Activated CD8-positive, alpha-beta memory T cell treated with anti-CD3 and anti-CD28 coated beads, Interleukin-2, amount 50 U/mL, for 4 hours (primary cell): ENCODE data around the gene APOBEC3F.
"Not testable (repeated sequence)": the region's sequence is repeated elsewhere in the genome, so short reads cannot be mapped to it uniquely, and the experiment has no call there.

Experiments
- DNase-seq: peaks from one replicate; pipeline ENCODE4 v3.0.0-alpha.2; 2020

The APOBEC3F gene

GRCh38 chr22:39040538-39041296, at the start of gene APOBEC3F:
APOBEC3F (plus strand) TSS chr22:39040864; CDS start chr22:39040961, 97 bp downstream.
- DNase-seq, result peak; percentile 76

GRCh38 chr22:38992871-38993371, 47.7 kb upstream of the APOBEC3F start:
- not testable (repeated sequence) for DNase-seq

DNA sequence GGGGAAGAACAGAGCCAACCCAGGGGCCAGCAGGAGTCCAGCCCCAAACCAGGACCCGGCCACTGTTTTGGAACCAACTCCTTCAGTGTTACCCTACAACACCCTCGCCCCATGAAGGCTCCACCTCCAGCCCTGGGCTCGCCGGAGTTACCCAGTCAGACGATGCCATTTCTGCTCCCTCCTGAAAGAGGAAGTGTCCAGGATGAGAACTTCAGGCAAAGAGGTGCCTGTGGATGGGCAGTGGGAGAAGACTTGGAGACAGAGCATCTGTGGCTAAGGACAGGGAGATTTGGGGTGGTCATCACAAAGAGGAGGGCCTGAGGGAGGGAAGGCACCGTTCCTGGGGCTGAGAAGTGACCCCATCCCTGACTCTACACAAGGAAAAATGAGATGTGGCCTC, 44.6 kb upstream of the APOBEC3F start:
- DNase-seq, result no peak

GRCh38 chr22:38997518-38997917, 43.1 kb upstream of the APOBEC3F start:
- no peak for DNase-seq

DNA sequence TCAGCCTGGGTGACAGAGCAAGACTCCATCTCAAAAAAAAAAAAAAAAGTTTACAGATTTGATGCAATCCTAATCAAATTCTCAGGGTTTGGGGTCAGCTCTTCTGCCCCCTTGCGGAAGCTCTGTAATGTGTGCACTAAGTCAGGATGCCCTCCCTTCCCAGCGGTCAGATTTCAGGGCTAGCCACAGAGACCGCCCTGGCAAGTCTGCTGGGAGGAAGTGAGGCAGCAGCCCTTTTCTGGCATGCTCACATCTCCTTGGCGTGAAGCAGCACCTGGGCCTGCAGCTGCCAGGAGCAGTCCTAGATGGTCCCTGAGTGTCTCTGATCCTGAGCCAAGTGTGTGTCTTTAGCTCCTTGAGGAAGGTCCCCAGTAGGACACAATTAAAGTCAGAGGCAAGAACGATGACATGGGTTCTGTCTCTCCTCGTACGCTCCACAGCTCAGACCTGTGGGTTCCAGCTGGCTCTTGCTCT, 37.5 kb upstream of the APOBEC3F start:
- peak; percentile 73 for DNase-seq

DNA sequence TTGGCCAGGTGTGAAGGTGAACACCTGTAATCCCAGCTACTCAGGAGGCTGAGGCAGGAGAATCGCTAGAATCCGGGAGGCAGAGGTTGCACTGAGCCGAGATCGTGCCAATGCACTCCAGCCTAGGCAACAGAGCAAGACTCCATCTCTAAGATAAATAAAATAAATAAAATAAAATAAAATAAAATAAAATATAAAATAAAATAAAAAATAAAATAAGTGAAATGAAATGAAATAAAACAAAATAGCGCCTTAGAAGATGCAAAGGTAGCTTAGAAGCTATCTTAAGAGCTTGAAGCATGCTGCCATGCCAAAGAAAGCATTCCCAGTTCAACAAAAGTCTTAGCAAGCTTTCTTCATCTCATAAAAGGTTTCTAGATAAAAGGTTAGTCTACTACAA, 33.5 kb upstream of the APOBEC3F start:
- DNase-seq, result no peak

DNA sequence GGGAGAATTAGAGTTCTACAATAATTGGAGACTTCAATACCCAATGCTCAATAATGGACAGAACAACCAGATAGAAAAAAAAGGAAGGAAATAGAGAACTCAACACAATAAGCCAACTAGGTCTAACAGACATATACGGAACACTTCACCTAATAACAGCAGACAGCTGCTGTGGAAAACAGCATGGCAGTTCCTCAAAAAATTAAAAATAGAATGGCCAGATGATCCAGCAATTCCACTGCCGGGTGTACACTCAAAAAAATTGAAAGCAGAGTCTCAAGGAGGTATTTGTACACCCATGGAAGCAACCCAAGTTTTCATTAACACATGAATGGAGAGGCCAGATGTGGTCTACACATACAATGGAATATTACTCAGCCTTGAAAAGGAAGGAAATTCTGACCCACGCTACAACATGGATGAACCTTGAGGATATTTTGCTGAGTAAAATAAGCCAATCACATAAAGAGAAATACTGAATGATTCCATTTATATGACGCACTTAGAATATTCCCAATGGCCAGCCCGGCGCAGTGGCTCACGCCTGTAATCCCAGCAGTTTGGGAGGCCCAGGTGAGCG, 32.3 kb upstream of the APOBEC3F start:
- DNase-seq, result not testable (repeated sequence)

- DNase-seq, result no peak
Measured at GRCh38 chr22:39010946-39011345, 29.7 kb upstream of the APOBEC3F start.

DNA sequence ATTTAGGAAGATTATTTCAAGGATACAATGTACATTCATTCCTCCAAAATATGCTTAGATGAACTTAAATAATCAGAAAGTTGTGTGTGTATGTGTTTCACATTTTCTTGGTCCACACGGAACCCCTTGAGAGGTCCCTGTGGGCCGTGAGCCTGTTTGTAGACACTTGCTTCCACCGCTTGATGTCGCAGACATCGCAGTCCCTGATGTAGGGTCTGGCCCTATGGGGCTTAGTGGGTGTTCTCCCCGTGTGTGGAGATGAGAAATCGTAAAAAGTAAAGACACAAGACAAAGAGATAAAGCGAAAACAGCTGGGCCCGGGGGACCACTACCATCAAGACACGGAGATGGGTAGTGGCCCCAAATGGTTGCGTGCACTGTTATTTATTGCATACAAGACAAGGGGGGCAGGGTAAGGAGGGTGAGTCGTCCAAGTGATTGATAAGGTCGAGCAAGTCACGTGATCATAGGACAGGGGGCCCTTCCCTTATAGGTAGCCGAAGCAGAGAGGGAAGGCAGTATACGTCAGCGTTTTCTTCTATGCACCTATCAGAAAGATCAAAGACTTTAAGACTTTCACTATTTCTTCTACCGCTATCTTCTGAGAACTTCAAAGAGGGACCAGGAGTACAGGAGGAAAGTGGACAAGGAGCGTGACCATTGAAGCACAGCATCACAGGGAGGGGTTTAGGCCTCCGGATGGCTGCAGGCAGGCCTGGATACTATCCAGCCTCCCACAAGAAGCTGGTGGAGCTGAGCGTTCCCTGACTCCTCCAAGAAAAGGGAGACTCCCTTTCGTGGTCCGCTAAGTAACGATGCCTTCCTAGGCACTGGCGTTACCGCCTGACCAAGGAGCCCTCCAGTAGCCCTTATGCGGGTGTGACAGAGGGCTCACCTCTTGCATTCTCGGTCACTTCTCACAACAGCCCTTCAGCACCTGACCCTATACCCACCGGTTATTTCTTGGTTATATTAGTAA, 27.8 kb upstream of the APOBEC3F start:
- DNase-seq, result no peak

- not testable (repeated sequence) for DNase-seq
Measured at GRCh38 chr22:39013561-39013941, 27.1 kb upstream of the APOBEC3F start.

GRCh38 chr22:39013942-39014722, 26.5 kb upstream of the APOBEC3F start, which contains the start of gene APOBEC3C:
APOBEC3C (plus strand) TSS chr22:39014257; CDS start chr22:39014363, 106 bp downstream.
- DNase-seq, result peak; percentile 76

DNA sequence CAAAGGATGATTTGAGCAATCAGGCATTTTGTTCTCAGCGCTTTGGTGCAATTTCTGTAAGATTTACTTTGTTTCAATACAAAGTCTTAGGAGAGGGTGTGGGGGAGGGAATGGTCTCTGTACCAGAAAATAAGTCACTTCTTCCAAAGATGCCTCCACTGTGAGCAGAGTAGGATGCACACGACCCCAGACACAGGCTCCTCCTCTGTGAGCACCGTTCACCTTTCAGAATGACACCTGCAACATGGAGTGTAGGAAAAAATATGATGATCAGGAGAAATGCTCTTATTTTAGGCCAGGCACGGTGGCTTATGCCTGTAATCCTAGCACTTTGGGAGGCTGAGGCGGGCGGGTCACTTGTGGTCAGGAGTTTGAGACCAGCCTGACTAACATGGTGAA, 25.9 kb upstream of the APOBEC3F start:
- not testable (repeated sequence) for DNase-seq

GRCh38 chr22:39016592-39016991, 24.1 kb upstream of the APOBEC3F start:
- DNase-seq, result no peak

DNA sequence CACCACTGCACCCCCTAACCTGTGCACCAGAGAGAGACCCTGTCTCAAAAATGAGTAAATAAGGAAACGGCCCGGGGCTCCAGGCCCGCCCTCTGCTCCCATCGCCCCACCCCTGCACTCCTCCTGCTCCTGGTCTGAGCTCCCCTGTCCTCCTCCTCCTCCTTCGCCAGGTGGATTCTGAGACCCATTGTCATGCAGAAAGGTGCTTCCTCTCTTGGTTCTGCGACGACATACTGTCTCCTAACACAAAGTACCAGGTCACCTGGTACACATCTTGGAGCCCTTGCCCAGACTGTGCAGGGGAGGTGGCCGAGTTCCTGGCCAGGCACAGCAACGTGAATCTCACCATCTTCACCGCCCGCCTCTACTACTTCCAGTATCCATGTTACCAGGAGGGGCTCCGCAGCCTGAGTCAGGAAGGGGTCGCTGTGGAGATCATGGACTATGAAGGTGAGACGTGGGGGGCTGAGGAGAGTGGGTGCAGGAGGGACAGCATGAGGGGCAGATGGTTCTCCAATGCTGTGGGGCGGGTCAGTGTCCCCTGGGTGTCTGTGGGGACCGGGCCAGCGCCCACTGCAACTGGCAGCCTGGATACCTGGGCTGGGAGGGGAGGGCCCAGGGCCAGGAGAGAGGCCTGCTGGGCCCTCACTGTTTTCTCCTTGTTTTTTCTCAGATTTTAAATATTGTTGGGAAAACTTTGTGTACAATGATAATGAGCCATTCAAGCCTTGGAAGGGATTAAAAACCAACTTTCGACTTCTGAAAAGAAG, 22.9 kb upstream of the APOBEC3F start:
- DNase-seq, result no peak

DNA sequence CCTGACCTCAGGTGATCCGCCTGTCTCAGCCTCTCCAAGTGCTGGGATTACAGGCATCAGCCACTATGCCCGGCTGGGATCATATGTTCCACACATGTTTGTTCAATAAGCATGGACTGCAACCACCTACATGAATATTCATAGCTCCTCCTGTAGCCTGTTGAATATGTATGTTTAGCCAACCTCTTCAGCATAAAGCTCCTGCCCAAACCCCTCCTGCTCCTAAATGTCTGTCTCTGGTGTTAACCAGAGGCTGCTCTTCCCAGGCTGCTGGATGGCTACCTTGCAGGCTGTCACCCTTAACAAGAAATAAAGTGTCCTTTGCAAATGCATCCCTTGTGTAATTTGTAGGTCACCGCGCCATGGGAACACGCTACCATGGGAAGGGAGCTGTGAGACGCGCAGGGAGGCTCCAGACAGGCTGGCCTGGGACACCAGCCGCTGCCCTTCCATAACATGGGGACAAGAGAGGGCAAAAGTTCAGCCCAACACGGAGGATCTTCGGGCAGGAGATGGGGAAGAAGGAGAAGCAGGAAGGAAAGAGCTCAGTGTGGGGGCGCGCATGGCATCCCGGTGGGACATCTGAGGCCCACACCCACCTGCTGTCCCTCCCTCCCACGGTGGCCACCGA, 20.5 kb upstream of the APOBEC3F start:
- not testable (repeated sequence) for DNase-seq

DNA sequence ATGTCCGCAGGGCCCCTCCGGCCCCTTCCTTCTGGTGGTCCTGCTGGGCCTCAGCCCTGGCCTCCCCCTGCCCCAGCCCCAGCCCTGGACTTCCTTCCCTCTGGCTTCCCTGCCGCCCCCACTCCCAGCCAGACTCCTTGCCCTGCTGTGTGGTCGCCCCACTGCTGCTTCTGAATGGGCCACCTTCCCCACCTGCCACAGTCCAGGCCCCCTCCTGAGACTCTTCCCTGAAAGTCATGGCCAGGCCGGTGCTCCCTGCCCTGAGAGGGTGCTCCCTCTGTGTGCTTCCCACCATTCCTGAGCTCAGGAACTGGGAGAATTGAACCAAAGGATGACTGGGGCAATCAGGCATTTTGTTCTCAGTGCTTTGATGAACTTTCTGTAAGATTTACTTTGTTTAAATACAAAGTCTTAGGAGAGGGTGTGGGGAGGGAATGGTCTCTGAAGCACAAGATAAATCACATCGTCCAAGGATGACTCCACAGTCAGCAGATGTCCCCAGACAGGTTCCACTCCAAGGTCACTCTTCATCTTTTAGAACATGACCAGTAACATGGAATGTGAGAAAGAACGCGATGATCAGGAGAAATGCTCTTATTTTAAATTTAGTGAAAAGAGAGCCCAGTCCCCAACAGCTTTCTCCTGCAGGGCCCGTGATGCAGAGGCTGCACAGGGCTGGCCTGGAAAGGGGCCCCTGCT, 19.0 kb upstream of the APOBEC3F start:
- DNase-seq, result no peak

DNA sequence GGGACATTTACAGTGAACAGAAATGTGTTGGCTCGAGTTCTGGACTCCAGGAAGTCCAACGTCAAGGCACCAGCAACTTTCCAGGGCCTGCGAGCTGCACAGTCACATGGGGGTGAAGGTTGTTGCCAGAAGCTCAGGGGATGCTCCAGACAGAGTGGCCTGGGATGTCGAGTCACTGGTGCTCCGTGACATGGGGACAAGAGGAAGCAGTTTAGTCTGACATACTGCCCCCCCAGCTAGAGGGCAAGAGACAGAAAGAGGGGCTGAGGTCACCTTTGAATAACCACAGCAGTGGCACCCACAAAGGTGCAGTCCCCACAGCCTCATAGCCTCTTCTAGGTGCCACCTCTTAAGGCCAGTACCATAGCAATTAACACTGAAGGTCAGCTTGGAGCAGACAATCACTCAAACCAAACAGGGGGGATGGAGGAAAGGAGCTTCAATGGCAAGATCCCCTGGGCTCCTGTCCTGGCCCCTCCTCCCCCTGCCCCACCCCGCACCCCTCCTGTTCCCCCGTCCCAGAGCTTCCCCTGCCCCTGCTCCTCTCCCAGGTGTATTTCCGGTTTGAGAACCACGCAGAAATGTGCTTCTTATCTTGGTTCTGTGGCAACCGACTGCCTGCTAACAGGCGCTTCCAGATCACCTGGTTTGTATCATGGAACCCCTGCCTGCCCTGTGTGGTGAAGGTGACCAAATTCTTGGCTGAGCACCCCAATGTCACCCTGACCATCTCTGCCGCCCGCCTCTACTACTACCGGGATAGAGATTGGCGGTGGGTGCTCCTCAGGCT, 15.9 kb upstream of the APOBEC3F start:
- no peak for DNase-seq

DNA sequence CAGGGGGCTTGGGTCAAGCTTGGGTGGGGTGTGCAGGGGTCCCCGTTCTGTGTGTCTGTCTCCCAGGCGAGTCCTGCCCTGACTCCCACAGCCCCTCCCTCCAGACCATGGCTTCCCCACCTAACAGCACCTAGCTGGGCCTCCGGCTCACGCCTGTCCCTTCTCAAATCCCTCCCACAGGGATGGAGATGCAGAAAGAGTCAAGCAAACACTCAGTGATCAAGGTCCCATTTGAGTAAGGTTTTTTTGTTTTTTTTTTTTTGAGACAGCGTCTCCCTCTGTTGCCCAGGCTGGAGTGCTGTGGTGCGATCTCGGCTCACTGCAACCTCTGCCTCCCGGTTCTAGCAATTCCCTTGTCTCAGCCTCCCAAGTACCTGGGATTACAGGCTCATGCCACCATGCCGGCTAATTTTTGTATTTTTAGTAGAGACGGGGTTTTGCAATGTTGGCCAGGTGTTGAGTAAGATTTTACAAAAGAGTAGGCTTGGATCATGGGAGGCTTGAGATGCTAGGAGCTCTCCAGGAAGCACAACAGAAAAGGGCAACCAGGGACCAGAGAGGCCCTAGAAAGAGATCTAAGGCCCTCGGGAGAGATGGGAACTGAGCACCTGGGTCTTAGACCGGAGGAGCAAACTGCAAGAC, 14.0 kb upstream of the APOBEC3F start:
- no peak for DNase-seq

GRCh38 chr22:39027717-39028116, 12.9 kb upstream of the APOBEC3F start:
- DNase-seq, result no peak
